T-cell (primary cell): Measurements from ENCODE around the gene IGFL3. TPM values are rescaled to one million over a fixed set of nuclear protein-coding genes. Genes with fewer than 3 reads are reported as not detected.

Experiments used
- ATAC-seq, 4 experiments: fragments of 200-7000 bp in 3 of 4; fragments of 150-1000 bp in 1 of 4; cut with Tn5 transposase; replicated peaks in 1 of 4; 1 replicate in 3 of 4; 2 replicates in 1 of 4; pipeline ENCODE4 v1.10.0; 2021; ENCODE audit warnings: moderate library complexity in 3 of 4, mild to moderate bottlenecking in 2 of 4, moderate number of reproducible peaks in 1 of 4
- CTCF ChIA-PET, 2 donors: fragments of 300-600 bp; sonication (Branson Sonifier 250); formaldehyde crosslinking; loops; one replicate each; lab custom pipeline; 2022; ENCODE audit warnings: antibody characterized with exemption in 2 of 2; lab: Charles Lee
- POLR2A ChIA-PET, 2 donors: fragments of 300-600 bp; sonication (Branson Sonifier 250); formaldehyde crosslinking; loops; one replicate each; lab custom pipeline; 2022; ENCODE audit warnings: antibody characterized with exemption in 2 of 2; lab: Charles Lee
- DNase-seq, 35 experiments: peaks; one replicate each; pipeline versions ENCODE4 v3.0.0 to v3.0.0-alpha.2; 2013 to 2023
- H3K27ac ChIP-seq: one replicate; pipeline ENCODE4 v1.5.1; 2013; ENCODE audit warnings: low read length
- H3K27me3 ChIP-seq, 2 experiments: replicated peaks in 1 of 2; 1 replicate in 1 of 2; 2 replicates in 1 of 2; pipeline versions ENCODE4 v1.6.1 to v1.7.0; 2013; ENCODE audit warnings: low read length in 1 of 2, mixed read lengths in 1 of 2; ENCODE audit not compliant: control insufficient read depth in 2 of 2, insufficient read depth in 2 of 2; ENCODE audit errors: extremely low read depth in 1 of 2
- H3K36me3 ChIP-seq, 2 donors: 1 replicate in 1 of 2; 2 replicates in 1 of 2; pipeline versions ENCODE4 v1.6.1 to v1.7.0; 2013; ENCODE audit warnings: low read length in 1 of 2; ENCODE audit not compliant: control insufficient read depth in 2 of 2, insufficient read depth in 1 of 2; ENCODE audit errors: extremely low read depth in 1 of 2
- H3K4me1 ChIP-seq, 2 experiments: 1 replicate in 1 of 2; 2 replicates in 1 of 2; pipeline versions ENCODE4 v1.6.1 to v1.7.0; 2013; ENCODE audit warnings: low read length in 2 of 2, mixed read lengths in 1 of 2; ENCODE audit not compliant: insufficient read depth in 2 of 2, control insufficient read depth in 1 of 2; ENCODE audit errors: extremely low read depth in 1 of 2
- H3K4me3 ChIP-seq, 2 donors: 1 replicate in 1 of 2; 2 replicates in 1 of 2; pipeline versions ENCODE4 v1.5.1 to v1.7.0; 2013; ENCODE audit warnings: mild to moderate bottlenecking in 2 of 2, low read length in 1 of 2, moderate library complexity in 1 of 2; ENCODE audit not compliant: control insufficient read depth in 1 of 2; ENCODE audit errors: extremely low read depth in 1 of 2
- H3K9me3 ChIP-seq: 2 replicates; pipeline ENCODE4 v1.7.0; 2013
- H3K27ac Mint-ChIP-seq, 2 donors: one replicate each; pipeline ENCODE4 v1.8.0; 2020 to 2021; ENCODE audit warnings: mild to moderate bottlenecking in 2 of 2, mixed read lengths in 2 of 2
- H3K27me3 Mint-ChIP-seq, 2 donors: one replicate each; pipeline ENCODE4 v1.8.0; 2021 to 2022; ENCODE audit warnings: mixed read lengths in 2 of 2
- H3K36me3 Mint-ChIP-seq: one replicate; pipeline ENCODE4 v1.8.0; 2021; ENCODE audit warnings: mixed read lengths
- H3K4me1 Mint-ChIP-seq, 3 donors: one replicate each; pipeline ENCODE4 v1.8.0; 2020 to 2022; ENCODE audit warnings: mixed read lengths in 3 of 3, mild to moderate bottlenecking in 1 of 3
- H3K4me3 Mint-ChIP-seq, 3 donors: one replicate each; pipeline ENCODE4 v1.8.0; 2020 to 2022; ENCODE audit warnings: mild to moderate bottlenecking in 3 of 3, mixed read lengths in 3 of 3, moderate library complexity in 3 of 3
- H3K9me3 Mint-ChIP-seq, 3 donors: one replicate each; pipeline ENCODE4 v1.8.0; 2020 to 2022; ENCODE audit warnings: mixed read lengths in 3 of 3
- WGBS: methylation state at CpG from one replicate; pipeline ENCODE4 v1.1.5; 2013; ENCODE audit warnings: missing lambda C conversion rate; ENCODE audit not compliant: insufficient coverage; 5-methylcytosine and 5-hydroxymethylcytosine counted together
- total RNA-seq, 35 experiments: library from RNA in 6 of 35; stranded (reverse) in 6 of 35; fragments of 120-200 nt in 1 of 35; gene quantifications; one replicate each; pipeline versions ENCODE4 v1.2.1 to v1.2.4 and lab custom pipeline; 2013 to 2026

The IGFL3 gene
- total RNA-seq, 5 donors from 2014 or later (not counting 1 experiment from before 2014, with no cell fraction given), result not detected

DNA sequence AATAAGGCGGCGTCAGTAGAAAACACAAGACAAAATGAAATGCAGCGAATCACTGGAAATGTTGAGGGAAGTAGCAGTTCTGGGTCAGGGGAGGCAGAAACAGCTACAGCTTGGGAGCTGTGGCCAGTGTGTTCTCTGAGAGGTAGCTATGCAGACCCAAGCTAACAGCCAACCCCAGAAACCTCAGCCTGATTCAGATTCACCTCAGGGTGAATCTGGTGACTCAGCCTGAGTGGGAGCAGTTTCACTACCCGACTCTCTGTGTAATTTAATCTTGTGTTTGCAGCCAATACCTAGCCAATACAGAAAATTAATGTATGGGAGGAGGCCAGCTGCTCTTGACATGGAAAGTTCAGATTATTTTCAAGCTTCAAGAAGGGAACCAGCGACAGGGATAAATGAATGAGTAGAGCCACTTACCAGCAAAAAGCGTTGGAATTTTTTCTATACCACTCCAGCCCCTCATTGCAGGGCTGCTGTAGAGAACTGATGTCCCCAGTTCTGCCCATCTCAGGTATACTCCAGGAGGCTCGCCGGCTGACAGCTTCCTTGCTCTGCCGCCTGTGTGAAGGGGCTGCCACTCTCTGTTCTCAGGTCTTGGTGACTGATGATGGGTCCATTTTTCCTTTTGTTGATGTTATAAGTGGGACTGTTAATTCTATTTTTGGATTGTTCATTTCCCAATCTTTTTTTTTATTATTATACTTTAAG is 8.9 kb downstream of the IGFL3 start:
- Histone ChIP-seq H3K4me3 (no peak overlapping the region), H3K27ac (no peak overlapping the region), H3K36me3 (no peaks in the 10 kb centered on the region), H3K9me3 (no peaks in the 10 kb centered on the region), H3K27me3 (peaks cover 2 to 28% of the 10 kb centered on the region in 2 experiments), H3K4me1 (no peaks in the 10 kb centered on the region)
- no peak overlapping the region for H3K4me3 Mint-ChIP-seq
- ChIA-PET POLR2A (no interaction called here), CTCF (interaction anchor here in 1 of 2 donors (0.6 kb wide), 1 partner anchor 86 kb away, joined by 5 read pairs; no protein-coding TSS in a partner anchor)
- no peaks in the 10 kb centered on the region for H3K9me3 Mint-ChIP-seq
- no peaks in the 10 kb centered on the region for H3K36me3 Mint-ChIP-seq
- ATAC-seq (no peak), DNase-seq (no peak)
- H3K4me1 Mint-ChIP-seq, result no peaks in the 10 kb centered on the region
- peaks cover 46 to 60% of the 10 kb centered on the region in 2 donors for H3K27me3 Mint-ChIP-seq
- H3K27ac Mint-ChIP-seq, result no peak overlapping the region
- 55% methylated on average over 2 of the region's 9 CpGs for WGBS

DNA sequence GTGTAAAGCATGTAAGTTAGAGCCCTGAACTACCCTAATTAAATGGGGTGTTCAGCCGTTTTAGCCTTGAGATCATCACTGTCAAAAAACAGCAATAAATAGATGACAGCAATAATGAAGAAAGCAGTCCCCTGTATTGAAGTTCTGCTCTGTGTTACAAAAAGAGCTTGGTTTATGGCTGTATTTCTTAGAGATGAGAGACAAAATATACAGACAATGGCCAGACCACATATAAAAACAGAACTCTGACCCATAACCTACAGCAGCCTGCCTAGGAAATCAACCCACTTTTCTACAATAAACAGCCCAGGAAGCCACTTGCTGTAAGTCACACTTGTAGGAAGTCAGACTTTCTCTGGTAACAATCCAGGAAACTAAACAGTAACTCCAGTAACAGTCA is 10.8 kb downstream of the IGFL3 start:
- POLR2A ChIA-PET, result no interaction called here
- WGBS, result no CpG with 5 or more reads among the region's 1 CpG
- ATAC-seq (no peak), DNase-seq (no peak)
- Histone ChIP-seq H3K36me3 (no peaks in the 10 kb centered on the region), H3K9me3 (no peaks in the 10 kb centered on the region), H3K27me3 (peaks cover 2 to 14% of the 10 kb centered on the region in 2 experiments), H3K27ac (no peak overlapping the region), H3K4me3 (no peak overlapping the region), H3K4me1 (no peaks in the 10 kb centered on the region)
- Mint-ChIP-seq H3K9me3 (peaks cover 0 to 3% (median 0%) of the 10 kb centered on the region in 3 donors), H3K36me3 (no peaks in the 10 kb centered on the region), H3K4me3 (no peak overlapping the region), H3K27ac (no peak overlapping the region), H3K27me3 (peaks cover 40 to 48% of the 10 kb centered on the region in 2 donors), H3K4me1 (no peaks in the 10 kb centered on the region)
- CTCF ChIA-PET, result no interaction called here

DNA sequence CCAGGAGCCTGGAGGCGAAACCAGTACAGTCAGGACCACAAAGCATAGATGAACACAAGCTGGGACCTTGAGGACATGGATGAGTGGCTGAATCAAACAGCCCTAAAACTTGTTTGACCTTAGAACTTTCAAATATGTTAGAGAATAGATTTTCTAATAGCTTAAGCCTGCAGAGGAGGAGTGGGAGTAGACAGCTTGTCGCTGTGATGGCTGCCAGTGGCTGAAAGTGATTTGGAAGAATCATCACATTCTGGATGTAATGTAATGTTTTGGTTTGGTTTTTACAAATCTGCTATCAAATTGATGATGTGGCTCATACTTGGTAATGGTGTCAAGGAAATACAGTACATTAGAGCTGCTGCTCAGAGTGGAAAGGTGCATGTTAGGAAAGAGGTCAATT is 12.0 kb downstream of the IGFL3 start:
- no peaks in the 10 kb centered on the region for H3K9me3 ChIP-seq
- Mint-ChIP-seq H3K36me3 (no peaks in the 10 kb centered on the region), H3K27ac (no peak overlapping the region), H3K9me3 (peaks cover 0 to 6% (median 0%) of the 10 kb centered on the region in 3 donors), H3K4me3 (no peak overlapping the region), H3K27me3 (peaks cover 34 to 41% of the 10 kb centered on the region in 2 donors), H3K4me1 (no peaks in the 10 kb centered on the region)
- peaks cover 2 to 7% of the 10 kb centered on the region in 2 experiments for H3K27me3 ChIP-seq
- ChIA-PET CTCF (no interaction called here), POLR2A (no interaction called here)
- H3K27ac ChIP-seq, result no peak overlapping the region
- no peaks in the 10 kb centered on the region for H3K4me1 ChIP-seq
- DNase-seq (no peak), ATAC-seq (no peak)
- WGBS, result 22% methylated on average over 2 of the region's 2 CpGs
- H3K36me3 ChIP-seq, result no peaks in the 10 kb centered on the region
- no peak overlapping the region for H3K4me3 ChIP-seq

DNA sequence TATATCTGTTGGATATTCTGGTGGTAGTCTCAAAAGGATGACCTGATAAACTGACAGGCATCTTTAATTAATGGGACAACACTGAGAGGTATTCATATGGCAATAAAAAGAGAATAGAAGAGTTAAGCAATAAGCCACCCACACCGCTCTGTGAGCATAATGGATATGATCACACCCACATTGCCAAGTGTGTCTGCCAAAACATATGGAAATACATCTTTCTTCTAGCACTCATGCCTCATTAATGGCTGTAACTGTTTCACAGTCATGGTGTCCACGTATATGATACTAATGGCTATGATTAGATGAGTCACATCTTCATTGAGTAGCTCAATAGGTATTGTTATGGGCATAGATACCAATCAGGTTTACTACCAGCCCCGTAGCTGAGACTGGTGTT is 13.1 kb downstream of the IGFL3 start:
- no peak overlapping the region for H3K27ac ChIP-seq
- no CpG with 5 or more reads among the region's 3 CpGs for WGBS
- Mint-ChIP-seq H3K27ac (no peak overlapping the region), H3K36me3 (no peaks in the 10 kb centered on the region), H3K4me3 (no peak overlapping the region), H3K4me1 (no peaks in the 10 kb centered on the region), H3K27me3 (peaks cover 34 to 38% of the 10 kb centered on the region in 2 donors), H3K9me3 (peaks cover 0 to 6% (median 0%) of the 10 kb centered on the region in 3 donors)
- ChIA-PET CTCF (no interaction called here), POLR2A (interaction anchor here in 1 of 2 donors (0.6 kb wide), 1 partner anchor 1213 kb away, joined by 7 read pairs; no protein-coding TSS in a partner anchor)
- peaks cover 2 to 9% of the 10 kb centered on the region in 2 experiments for H3K27me3 ChIP-seq
- H3K4me3 ChIP-seq, result no peak overlapping the region
- DNase-seq (no peak), ATAC-seq (no peak)
- H3K9me3 ChIP-seq, result no peaks in the 10 kb centered on the region
- no peaks in the 10 kb centered on the region for H3K36me3 ChIP-seq
- no peaks in the 10 kb centered on the region for H3K4me1 ChIP-seq

DNA sequence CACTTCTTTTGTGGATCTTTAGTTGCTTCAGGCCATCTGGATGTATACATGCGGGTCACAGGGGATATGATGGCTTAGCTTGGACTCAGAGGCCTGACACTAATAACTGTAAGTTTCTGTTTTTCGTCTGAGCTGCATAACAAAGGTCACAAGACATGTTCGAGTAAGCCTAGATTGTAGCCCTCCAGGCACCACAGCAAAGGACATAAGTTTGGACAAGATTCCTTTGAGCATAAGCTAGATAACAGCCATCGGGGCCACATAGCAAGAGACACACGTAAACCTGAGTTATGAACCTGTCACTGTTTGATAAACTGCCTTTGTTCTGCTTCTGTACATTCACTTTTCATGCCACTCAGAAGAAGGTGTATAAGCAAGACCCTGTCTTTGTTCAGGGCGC is 14.6 kb downstream of the IGFL3 start:
- POLR2A ChIA-PET, result no interaction called here
- Histone ChIP-seq H3K27ac (no peak overlapping the region), H3K27me3 (peaks cover 0 to 4% of the 10 kb centered on the region in 2 experiments), H3K4me3 (no peak overlapping the region), H3K36me3 (no peaks in the 10 kb centered on the region), H3K9me3 (no peaks in the 10 kb centered on the region), H3K4me1 (no peaks in the 10 kb centered on the region)
- CTCF ChIA-PET, result no interaction called here
- no peaks in the 10 kb centered on the region for H3K36me3 Mint-ChIP-seq
- H3K27ac Mint-ChIP-seq, result no peak overlapping the region
- 84% methylated on average over 4 of the region's 6 CpGs for WGBS
- H3K9me3 Mint-ChIP-seq, result peaks cover 0 to 6% (median 0%) of the 10 kb centered on the region in 3 donors
- H3K4me3 Mint-ChIP-seq, result no peak overlapping the region
- peaks cover 31% of the 10 kb centered on the region in 2 donors for H3K27me3 Mint-ChIP-seq
- no peaks in the 10 kb centered on the region for H3K4me1 Mint-ChIP-seq
- no peak for DNase-seq
- ATAC-seq, result no peak

DNA sequence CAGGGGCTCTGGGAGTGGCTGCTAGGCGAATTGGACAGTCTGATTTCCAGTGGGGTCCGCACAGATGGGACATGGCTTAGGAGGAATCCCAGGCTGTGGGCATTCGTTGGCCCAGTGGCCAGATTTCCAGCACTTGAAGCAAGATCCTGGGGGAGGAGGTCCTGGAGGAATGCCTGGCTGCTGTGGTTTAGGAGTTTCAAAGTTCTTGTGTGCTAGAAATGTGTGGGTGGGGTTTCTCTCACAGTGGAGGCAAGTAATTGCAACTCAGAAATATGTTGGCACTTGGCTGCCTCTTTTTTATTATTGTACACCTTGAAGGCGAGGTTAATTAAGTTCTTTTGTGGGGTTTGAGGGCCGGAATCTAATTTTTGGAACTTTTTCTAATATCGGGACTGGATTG is 17.1 kb downstream of the IGFL3 start:
- WGBS, result 58% methylated on average over 6 of the region's 6 CpGs
- H3K27ac Mint-ChIP-seq, result no peak overlapping the region
- H3K4me1 ChIP-seq, result no peaks in the 10 kb centered on the region
- DNase-seq, result no peak
- peaks cover 0 to 4% of the 10 kb centered on the region in 2 experiments for H3K27me3 ChIP-seq
- CTCF ChIA-PET, result no interaction called here
- no peaks in the 10 kb centered on the region for H3K36me3 ChIP-seq
- H3K9me3 ChIP-seq, result no peaks in the 10 kb centered on the region
- H3K4me3 ChIP-seq, result no peak overlapping the region
- no peaks in the 10 kb centered on the region for H3K36me3 Mint-ChIP-seq
- POLR2A ChIA-PET, result no interaction called here
- H3K4me3 Mint-ChIP-seq, result no peak overlapping the region
- no peak overlapping the region for H3K27ac ChIP-seq
- ATAC-seq, result no peak
- H3K9me3 Mint-ChIP-seq, result peaks cover 0 to 6% (median 0%) of the 10 kb centered on the region in 3 donors
- H3K27me3 Mint-ChIP-seq, result peaks cover 7 to 14% of the 10 kb centered on the region in 2 donors
- H3K4me1 Mint-ChIP-seq, result no peaks in the 10 kb centered on the region
